ENCODE results near the gene NTHL1. TPM values are rescaled to one million over a fixed set of nuclear protein-coding genes. Genes with fewer than 3 reads are reported as not detected.

NTHL1 gene
- total RNA-seq, 2 donors from 2014 or later, result 43.2 to 46.1 TPM

DNA sequence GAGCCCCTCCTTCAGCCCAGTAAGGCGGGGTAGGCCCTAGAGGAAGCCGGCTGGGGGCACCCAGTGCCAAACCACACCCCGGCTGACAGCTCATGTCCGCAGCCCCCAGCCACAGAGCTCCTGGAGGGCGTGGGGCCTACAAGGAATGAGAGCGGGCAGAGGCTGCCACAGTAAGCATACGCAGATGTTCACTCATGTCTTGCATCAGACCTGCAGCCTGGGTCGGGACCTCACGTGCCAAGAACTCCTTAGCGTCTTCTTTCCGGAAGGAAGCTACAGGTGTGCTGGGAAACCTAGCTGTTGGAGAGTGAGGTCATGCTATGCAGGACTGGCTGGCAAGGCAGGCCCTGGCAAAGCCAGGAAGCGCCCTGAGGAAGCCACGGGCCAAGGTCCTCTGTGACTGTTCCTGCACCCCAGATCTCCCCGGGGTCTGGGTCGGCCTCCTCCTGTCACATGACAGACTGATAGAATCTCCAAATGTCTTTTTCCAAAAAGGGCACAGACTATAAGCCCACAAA is 39.6 kb downstream of the NTHL1 start:
- Mint-ChIP-seq H3K4me1 (peaks cover 23% of the 10 kb centered on the region), H3K9me3 (no peaks in the 10 kb centered on the region), H3K27me3 (ENCODE audit: insufficient read depth) (no peaks in the 10 kb centered on the region), H3K4me3 (peak overlapping the region; percentile 74), H3K27ac (peak overlapping the region; percentile 33), H3K36me3 (ENCODE audit: low read depth) (peaks cover 7% of the 10 kb centered on the region)
- WGBS, 2 experiments (ENCODE audit: insufficient coverage in 1 of 2, insufficient read length in 1 of 2), result 93% methylated on average over 15 of the region's 15 CpGs
- Histone ChIP-seq H3K4me3 (ENCODE audit: low read length) (peak overlapping the region; percentile 96), H3K27me3 (ENCODE audit: control insufficient read depth, insufficient read depth, low read length, poor library complexity, severe bottlenecking) (no peaks in the 10 kb centered on the region), H3K36me3 (ENCODE audit: control insufficient read depth, insufficient read depth, low read length) (peaks cover 16% of the 10 kb centered on the region), H3K27ac (ENCODE audit: low read depth, low read length) (no peak overlapping the region), H3K9ac (ENCODE audit: extremely low read depth, low read length, poor library complexity, severe bottlenecking) (peak overlapping the region; percentile 84), H3K4me1 (ENCODE audit: control insufficient read depth, insufficient read depth, low read length) (peaks cover 27% of the 10 kb centered on the region), H3K9me3 (ENCODE audit: control insufficient read depth, low read length) (no peaks in the 10 kb centered on the region)
- DNase-seq, result no peak
- TF ChIP-seq, protein P1, sequence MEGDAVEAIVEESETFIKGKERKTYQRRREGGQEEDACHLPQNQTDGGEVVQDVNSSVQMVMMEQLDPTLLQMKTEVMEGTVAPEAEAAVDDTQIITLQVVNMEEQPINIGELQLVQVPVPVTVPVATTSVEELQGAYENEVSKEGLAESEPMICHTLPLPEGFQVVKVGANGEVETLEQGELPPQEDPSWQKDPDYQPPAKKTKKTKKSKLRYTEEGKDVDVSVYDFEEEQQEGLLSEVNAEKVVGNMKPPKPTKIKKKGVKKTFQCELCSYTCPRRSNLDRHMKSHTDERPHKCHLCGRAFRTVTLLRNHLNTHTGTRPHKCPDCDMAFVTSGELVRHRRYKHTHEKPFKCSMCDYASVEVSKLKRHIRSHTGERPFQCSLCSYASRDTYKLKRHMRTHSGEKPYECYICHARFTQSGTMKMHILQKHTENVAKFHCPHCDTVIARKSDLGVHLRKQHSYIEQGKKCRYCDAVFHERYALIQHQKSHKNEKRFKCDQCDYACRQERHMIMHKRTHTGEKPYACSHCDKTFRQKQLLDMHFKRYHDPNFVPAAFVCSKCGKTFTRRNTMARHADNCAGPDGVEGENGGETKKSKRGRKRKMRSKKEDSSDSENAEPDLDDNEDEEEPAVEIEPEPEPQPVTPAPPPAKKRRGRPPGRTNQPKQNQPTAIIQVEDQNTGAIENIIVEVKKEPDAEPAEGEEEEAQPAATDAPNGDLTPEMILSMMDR (conservative IDR thresholded peaks at IDR 0.05), result no peak

DNA sequence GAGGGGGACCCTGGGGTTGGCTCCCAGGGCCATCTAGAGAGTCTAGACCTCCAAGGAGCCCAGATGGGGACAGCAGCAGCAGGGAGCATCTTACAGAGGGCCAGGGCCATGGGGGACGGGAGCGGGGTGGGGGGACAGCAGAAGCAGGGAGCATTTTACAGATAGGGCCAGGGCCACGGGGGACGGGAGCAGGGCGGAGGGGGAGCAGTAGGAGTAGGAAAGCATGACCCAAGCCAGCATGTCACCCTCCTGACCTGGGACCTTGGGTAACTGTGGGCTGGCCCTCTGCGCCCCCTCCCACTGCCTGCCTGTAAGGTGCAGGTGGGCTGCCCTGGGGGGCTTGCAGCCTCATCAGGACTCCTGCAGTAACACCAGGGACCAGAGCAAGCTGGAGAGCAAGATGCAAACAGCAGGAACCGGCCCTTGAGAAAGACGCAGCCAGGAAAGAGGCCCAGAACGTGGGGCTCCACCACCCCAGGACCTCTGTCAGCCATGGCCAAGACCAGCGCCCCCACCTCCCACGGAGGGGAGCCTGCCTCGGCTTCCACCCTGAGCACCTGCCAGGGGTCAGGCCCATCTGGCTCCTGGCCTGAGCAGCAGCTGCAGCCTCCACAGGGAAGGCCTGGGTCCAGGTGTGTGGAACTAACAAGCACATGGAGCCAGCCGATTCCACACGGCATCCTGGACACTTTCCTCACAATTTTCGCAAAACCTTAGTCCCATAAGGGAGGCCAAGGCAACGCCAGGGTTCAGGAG is 40.4 kb downstream of the NTHL1 start:
- H3K4me1 ChIP-seq (ENCODE audit: control insufficient read depth, insufficient read depth, low read length), result peaks cover 27% of the 10 kb centered on the region
- no peaks in the 10 kb centered on the region for H3K9me3 ChIP-seq (ENCODE audit: control insufficient read depth, low read length)
- TF ChIP-seq, protein P1 (conservative IDR thresholded peaks at IDR 0.05), result no peak
- peaks cover 10% of the 10 kb centered on the region for H3K36me3 Mint-ChIP-seq (ENCODE audit: low read depth)
- H3K9me3 Mint-ChIP-seq, result no peaks in the 10 kb centered on the region
- H3K4me3 Mint-ChIP-seq, result peak overlapping the region; percentile 74
- H3K4me1 Mint-ChIP-seq, result peaks cover 23% of the 10 kb centered on the region
- no peak overlapping the region for H3K27ac Mint-ChIP-seq
- 93 to 95% methylated on average over 12 to 16 of the region's 16 CpGs for WGBS, 2 experiments (ENCODE audit: insufficient coverage in 1 of 2, insufficient read length in 1 of 2)
- peaks cover 24% of the 10 kb centered on the region for H3K36me3 ChIP-seq (ENCODE audit: control insufficient read depth, insufficient read depth, low read length)
- no peak for DNase-seq
- H3K27me3 ChIP-seq (ENCODE audit: control insufficient read depth, insufficient read depth, low read length, poor library complexity, severe bottlenecking), result no peaks in the 10 kb centered on the region
- H3K27ac ChIP-seq (ENCODE audit: low read depth, low read length), result no peak overlapping the region
- no peak overlapping the region for H3K9ac ChIP-seq (ENCODE audit: extremely low read depth, low read length, poor library complexity, severe bottlenecking)
- H3K4me3 ChIP-seq (ENCODE audit: low read length), result peak overlapping the region; percentile 96
- no peaks in the 10 kb centered on the region for H3K27me3 Mint-ChIP-seq (ENCODE audit: insufficient read depth)

DNA sequence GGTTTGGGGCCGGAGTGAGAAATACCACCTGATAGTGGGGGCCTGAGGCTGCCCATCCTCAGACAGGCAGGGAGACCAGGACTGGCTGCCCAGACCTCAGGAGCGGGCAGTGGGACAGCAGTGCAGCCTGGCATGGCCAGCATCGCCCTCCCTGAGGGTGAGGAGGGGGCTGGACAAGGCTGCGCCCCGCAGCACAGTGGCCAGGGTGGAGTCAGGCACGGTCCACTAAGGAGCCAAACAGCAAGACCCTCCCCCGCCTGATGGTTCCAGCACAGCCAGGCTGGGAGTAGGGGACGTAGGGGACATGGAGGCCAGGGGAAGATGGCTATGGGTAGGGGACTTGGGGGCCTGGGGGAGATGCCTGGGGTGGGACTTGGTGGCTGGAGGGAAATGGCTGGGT is 41.3 kb downstream of the NTHL1 start:
- Mint-ChIP-seq H3K27ac (no peak overlapping the region), H3K4me3 (no peak overlapping the region), H3K9me3 (no peaks in the 10 kb centered on the region), H3K4me1 (peaks cover 23% of the 10 kb centered on the region), H3K27me3 (ENCODE audit: insufficient read depth) (no peaks in the 10 kb centered on the region), H3K36me3 (ENCODE audit: low read depth) (peaks cover 16% of the 10 kb centered on the region)
- Histone ChIP-seq H3K27me3 (ENCODE audit: control insufficient read depth, insufficient read depth, low read length, poor library complexity, severe bottlenecking) (no peaks in the 10 kb centered on the region), H3K27ac (ENCODE audit: low read depth, low read length) (no peak overlapping the region), H3K4me3 (ENCODE audit: low read length) (no peak overlapping the region), H3K9ac (ENCODE audit: extremely low read depth, low read length, poor library complexity, severe bottlenecking) (no peak overlapping the region), H3K36me3 (ENCODE audit: control insufficient read depth, insufficient read depth, low read length) (peaks cover 33% of the 10 kb centered on the region), H3K4me1 (ENCODE audit: control insufficient read depth, insufficient read depth, low read length) (peaks cover 27% of the 10 kb centered on the region), H3K9me3 (ENCODE audit: control insufficient read depth, low read length) (no peaks in the 10 kb centered on the region)
- TF ChIP-seq, protein P1 (conservative IDR thresholded peaks at IDR 0.05), result no peak
- 91 to 97% methylated on average over 5 to 8 of the region's 8 CpGs for WGBS, 2 experiments (ENCODE audit: insufficient coverage in 1 of 2, insufficient read length in 1 of 2)
- DNase-seq, result no peak

Data from endodermal cell (in vitro differentiated cells).